Stimulated activated CD8-positive, alpha-beta memory T cell treated with anti-CD3 and anti-CD28 coated beads, Interleukin-15, amount 100 ng/mL, for 48 hours (primary cell): ENCODE measurements around the gene TMIGD1.
"Not testable (repeated sequence)": the region's sequence is repeated elsewhere in the genome, so short reads cannot be mapped to it uniquely, and the experiment has no call there.

Experiments
- DNase-seq, 2 donors: peaks; one replicate each; pipeline ENCODE4 v3.0.0-alpha.2; 2020; ENCODE audit warnings: low read depth in 2 of 2

TMIGD1 gene

DNA sequence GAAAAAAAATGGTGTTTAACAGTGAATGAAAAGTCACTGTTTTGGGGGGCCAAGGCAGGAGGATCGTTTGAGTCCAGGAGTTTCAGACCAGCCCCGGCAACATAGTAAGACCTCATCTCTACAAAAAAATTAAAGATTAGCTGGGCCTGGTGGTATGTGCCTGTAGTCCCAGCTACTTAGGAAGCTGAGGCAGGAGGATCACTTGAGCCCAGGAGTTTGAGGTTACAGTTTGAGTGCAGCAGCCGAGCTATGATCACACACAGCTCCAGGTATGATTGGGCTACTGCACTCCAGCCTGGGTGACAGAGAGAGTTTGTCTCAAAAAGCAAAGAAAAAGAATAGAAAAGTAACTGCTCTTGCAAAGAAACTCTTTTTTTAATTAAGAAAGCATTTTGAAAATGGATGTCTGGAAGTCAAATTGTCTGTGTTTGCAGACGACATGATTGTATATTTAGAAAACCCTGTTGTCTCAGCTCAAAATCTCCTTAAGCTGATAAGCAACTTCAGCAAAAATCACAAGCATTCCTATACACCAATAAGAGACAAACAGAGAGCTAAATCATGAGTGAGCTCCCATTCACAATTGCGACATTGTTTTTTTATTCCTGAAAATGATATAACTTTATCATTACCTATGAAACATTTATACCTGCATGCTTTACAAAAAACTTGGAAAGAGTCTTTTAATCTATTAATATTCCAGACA is 24.4 kb upstream of the TMIGD1 start:
- DNase-seq, result no peak

DNA sequence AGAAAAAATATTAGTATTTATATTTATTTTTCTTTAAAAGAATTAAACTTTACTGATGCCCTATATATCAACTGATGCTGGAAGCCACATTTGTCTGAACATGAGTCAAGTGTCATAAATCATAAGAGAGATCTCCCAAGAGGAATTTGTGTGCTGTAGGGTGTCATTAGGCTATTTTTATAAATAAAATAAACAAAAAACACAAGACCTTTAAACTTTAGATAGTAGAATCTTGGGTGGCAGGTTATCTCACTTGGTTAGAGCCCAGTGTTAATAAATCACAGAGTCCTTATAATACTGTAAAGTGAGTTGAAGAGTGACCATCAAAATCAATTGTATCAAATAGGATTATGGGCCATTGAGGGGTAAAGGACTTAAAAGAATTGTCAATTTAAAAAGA is 23.6 kb upstream of the TMIGD1 start:
- DNase-seq, result no peak

DNA sequence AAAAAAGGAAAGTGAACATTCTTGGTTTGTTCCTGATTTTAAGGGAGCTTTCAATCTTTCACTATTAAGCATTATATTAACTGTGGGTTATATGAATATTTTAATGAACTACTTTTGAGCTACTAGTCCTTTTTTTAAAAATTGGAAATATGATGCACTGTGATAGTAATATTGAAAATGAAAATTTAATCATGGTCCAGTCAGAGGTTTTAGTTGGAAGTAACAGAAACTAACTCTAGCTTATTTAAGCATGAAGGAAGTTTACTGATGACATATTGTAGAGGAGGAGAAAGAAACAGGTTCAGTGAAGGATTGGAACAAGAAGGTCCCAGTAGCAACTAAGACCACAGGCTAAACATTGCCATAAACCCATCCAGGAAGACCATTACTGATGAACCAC is 20.8 kb upstream of the TMIGD1 start:
- DNase-seq, result no peak

DNA sequence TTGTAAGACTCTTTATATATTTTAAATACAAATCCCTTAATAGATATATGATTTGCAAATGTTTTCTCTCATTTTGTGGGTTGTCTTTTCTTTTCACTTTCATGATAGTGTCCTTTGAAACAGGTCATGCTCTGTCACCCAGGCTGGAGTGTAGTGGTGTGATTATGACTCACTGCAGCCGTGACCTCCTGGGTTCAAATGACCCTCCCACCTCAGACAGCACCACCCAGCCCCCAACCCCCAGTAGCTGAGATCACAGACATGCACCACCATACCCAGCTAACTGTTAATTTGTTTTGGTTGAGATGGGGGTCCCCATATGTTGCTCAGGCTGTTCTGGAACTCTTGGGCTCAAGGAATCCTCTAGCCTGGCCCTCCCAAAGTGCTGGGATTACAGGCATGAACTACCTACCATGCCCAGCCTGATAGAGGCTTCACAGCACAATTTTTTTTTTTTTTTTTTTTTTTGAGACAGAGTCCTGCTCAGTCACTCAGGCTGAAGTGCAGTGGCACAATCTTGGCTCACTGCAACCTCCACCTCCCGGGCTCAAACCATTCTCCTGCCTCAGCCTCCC is 18.5 kb upstream of the TMIGD1 start:
- no peak for DNase-seq

DNA sequence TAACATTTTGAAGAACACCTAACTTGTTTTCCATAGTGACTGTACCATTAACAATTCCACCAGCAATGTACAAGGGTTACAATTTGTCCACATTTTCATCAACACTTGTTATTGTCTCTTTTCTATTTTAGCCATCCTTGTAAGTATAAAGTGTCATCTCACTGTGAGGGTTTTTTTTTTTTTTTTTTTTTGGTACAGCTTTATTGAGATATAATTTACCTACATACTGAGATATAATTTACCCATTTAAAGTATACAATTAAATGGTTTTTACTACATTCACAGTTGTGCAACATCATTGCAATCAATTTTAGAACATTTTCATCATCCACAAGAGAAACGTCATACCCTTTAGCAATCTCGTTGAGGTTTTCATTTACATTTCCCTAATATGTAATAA is 17.9 kb upstream of the TMIGD1 start:
- DNase-seq, result no peak

DNA sequence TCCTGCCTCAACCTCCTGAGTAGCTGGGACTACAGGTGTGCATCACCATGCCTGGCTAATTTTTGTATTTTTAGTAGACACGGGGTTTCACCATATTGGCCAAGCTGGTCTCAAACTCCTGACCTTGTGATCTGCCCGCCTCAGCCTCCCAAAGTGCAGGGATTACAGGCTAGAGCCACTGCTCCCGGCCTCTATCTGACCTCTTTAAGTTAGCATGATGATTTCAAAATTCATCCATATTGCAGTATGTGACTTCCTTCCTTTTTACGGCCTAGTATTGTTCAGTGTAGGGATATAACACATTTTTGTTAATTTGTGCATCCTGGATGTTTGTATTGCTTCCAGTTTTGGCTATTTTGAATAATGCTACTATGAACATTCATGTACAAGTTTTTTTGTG is 17.4 kb upstream of the TMIGD1 start:
- DNase-seq, result not testable (repeated sequence)

DNA sequence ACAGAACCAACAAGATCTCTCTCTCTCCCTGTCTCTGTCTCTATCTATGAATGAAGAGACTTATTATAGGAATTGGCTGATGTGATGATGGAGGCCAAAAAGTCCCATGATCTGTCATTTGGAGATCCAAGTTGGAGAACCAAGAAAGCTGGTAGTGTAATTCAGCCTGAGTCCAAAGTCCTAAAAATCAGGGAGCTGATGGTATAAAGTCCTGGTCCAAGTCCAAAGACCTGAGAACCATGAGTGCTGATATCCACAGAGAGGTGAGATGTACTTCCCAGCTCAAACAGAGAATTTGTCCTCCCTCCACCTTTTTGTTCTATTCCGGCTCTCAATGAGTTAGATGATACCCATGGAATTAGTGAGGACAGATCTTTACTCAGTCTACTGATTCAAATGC is 15.4 kb upstream of the TMIGD1 start:
- no peak for DNase-seq

DNA sequence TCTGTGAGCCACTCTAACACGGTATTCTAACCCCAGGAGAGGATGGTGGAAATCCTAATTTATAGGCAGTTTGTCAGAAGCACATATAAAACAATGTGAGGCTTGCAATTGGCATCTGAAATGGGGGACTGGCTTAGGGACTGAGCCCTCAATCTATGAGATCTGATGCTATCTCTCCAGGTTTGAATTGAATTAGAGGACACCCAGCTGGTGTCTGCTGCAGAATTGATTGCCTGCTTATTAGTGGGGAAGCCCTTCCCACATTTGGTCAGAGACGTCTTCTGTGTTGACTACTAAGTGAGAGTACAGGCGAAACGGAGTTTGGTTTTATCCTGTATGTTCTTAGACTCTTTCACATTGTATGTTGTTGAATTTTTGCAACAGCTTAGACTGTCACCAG is 13.6 kb upstream of the TMIGD1 start:
- DNase-seq, result no peak

DNA sequence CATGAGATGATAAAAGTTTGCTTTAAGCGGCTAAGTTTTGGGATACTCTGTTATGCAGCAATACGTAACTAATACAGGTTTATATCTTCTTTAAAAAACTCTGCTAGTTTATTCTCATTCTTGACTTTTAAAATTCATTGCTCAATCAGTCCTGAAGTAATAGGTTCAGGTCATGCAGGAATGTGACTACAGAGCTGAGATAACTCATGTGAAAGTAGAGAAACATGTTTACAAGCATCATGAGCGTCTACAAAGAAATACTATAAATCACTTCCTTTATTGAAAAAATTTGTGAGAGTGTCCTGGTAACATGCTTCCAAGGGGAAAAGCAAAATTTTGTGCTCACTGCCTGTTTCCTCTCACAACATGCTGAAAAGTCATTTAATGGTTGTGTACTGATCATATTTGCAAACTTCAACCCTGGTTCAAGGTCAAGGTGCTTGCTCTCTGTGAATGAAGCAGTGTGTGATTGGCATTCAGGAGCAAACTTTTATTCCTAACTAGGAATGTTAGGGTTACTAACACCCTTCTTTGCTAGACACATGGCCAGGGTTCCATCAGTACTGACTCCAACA is 12.5 kb upstream of the TMIGD1 start:
- no peak for DNase-seq

DNA sequence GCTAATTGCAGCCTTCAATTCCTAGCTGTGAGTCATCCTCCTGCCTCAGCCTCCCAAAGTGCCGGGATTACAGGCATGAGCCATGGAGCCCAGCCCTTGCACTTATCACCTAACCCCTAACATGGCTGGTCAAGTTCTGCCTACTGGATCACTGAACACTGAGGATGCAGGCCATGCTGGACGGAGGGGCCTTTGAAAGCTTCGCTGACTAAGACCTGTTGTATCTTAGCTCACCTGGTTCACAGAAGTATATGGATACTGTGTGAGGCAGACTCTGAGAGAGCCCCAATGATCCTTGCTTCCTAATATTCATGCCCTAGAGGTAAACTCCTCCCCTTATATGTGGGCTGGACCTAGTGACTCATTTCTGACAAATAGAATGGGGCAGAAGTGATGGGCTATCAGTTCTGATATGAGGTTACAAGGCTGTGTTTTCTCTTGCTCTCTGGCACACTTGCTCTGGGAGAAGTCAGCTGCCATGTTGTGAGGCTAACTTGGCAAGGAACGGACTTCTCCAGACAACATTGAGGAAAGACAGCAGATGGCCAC is 11.7 kb upstream of the TMIGD1 start:
- DNase-seq, result no peak

DNA sequence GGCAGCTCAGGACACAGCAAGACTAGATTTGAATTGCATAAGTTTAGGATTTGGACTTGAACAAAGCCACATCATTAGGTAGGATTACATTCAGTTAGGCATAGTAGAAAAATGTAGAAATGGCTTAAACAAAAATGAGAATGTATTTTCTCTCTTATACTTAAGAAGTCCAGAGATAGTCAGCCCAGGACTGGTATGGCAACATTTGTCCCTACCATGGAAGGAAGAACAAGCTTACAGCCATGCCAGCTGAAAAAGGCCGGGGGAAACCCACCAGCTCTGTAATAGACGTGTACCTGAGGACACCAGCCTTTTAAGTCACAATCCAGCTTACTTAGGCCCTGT is 11.2 kb upstream of the TMIGD1 start:
- DNase-seq, result no peak

DNA sequence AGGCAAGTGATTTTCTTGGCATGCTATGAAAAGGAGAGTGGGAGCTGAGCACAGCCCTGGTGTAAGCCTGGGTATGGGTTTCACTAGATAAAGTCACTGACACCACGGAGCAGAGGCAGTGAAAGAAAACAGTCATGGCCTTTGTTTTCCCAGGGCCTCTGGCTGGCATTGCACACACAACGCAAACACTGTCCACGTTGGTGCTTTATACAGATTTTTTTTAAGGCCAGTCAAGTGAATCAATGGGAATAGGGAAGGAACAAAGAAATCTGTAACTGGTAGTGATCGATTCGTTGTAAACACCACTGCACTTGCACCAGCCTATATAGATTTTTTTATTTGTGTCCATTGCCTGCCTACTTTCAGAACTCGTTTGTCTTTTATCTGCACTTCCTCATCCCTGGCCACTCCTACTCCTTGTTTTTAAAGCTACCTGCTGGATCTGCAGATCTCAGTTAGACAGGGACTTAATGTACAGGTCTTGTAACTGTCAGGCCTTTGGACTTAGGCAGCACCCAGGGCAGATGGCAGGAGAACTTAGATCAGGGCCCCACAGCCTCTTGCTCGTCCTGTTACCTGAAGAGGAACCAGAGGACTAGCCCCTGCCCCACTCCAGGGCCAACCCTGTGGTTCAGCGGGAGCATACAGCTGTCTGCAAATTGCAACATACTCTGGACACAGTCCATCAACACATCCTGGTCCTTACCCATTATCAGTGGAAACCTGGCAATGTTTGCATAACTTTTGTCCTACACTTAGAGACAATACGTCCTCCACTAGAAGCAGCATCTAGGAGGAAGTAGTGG is 10.6 kb upstream of the TMIGD1 start:
- no peak for DNase-seq

DNA sequence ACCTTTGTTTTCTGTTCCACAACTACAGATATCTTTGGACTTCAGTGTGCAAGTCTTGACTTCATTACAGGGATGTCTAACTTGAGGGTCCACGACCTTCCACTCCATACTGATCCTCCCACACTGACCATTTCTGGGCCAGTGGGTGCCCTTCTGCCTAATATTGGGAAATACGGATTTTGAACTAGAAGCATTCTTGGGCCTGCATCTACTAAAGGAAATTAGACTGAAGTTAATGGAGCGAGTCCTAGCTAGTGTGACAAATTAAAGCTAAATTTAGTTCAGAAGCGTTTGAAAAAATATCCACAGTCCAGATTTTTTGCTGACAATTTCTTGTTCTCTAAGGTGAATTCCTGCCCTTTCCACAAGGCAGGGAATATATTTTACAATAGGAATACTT is 9.9 kb upstream of the TMIGD1 start:
- DNase-seq, result no peak

DNA sequence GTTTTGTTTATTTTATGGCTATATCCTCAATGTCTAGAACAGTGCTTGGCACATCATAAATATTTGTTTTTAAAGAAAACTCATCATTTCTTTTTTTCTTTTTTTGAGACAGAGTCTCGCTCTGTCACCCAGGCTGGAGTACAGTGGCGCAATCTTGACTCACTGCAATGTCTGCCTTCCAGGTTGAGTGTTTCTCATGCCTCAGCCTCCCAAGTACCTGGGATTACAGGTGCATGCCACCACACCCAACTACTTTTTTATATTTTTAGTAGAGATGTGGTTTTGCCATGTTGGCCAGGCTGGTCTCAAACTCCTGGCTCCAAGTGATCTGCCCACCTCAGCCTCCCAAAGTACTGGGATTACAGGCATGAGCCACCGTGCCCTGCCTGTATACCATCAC is 9.4 kb upstream of the TMIGD1 start:
- not testable (repeated sequence) for DNase-seq

DNA sequence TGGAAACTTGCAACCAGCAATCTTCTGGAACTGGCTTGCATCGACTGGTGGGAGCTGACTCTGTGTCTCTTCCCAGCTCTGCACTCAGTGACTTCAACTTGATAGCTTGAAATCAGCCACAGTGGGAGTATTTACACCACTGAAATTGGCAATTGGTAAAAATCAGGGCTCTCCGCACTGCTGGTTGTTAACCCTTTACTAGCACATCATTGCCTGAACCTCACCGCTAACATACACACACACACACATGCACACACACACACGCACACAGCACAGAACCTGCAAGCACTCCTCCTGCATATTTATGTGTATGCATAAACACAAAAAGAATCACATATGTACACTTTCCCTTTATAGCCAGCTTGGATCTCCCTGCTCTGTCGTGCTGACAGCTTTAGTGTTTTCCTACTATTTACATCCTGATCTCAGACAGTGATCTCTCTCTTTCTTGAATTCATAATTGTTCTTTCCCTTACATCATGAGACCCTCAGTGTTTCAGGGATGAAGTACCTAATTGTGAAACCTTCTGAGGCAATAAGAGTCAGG is 7.9 kb upstream of the TMIGD1 start:
- DNase-seq, result no peak

DNA sequence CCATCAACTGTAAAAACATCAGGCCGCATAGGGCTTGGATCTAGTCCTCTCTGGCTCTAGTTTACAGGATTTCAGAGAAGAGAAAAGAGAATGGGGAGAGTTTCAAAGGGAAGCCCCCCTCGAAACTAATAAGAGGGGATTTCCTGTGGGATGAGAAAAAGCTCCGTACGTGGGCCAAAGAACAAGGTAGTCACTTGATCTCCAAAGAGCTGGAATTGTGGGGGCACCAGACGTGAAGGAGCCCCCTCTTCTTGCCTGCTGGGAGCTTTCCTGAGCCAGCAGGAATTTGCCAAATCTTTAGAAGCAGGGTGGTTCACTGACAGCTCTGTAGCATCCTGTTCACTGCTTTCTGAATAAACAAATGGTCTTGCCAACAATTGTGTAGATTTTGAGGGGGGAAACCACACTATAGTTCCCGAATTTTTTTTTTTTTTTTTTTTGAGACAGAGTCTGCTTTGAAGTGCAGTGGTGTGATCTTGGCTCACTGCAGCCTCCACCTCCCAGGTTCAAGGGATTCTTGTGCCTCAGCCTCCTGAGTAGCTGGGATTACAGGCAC is 7.0 kb upstream of the TMIGD1 start:
- DNase-seq, result no peak

DNA sequence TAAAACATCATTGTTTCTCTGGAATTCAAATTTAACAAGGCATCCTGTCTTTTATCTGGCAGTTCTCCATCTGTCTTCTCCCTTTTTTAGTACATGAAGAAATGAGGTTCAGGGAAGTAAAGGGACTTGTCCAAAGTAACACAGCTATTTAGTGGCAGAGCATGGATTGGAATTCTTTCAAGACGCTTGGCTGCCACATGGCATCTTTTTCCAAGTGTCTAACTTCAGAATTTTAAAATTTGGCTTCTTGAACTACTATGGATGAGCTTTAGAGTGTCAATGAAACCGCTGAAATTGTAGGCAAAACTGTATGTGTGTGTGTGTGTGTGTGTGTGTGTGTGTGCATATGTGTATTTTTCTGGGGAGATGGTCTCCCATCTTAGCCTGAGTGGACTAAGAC is 5.2 kb upstream of the TMIGD1 start:
- no peak for DNase-seq

DNA sequence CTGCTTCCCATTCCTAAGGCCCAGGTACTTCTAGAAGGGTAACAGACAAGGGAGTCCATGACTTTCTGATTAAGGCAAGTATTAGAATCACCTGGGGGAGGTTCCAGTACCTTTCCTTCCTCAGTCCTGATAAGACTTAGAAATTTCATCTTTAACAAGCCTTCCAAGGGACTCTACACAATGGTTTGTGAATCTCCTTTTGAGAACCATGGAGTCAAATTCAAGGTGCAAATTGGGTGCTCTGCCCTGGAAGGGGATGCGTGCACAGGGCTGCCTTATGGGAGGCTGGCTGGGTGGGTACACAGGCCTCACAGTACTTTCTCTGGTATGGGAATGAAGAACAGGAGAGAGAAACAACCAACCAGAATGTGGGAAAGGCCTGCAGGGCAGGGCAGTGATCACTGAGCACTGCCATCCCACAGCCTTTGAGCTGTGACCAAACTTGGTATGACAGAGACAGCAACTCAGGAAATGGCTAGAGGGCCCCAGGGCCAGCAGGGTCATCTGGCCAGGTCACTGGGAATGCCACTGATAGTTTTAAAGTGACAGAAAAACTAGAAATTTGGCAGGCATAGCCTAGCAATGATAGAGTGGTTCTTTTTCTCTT is 3.6 kb upstream of the TMIGD1 start:
- DNase-seq, result no peak

DNA sequence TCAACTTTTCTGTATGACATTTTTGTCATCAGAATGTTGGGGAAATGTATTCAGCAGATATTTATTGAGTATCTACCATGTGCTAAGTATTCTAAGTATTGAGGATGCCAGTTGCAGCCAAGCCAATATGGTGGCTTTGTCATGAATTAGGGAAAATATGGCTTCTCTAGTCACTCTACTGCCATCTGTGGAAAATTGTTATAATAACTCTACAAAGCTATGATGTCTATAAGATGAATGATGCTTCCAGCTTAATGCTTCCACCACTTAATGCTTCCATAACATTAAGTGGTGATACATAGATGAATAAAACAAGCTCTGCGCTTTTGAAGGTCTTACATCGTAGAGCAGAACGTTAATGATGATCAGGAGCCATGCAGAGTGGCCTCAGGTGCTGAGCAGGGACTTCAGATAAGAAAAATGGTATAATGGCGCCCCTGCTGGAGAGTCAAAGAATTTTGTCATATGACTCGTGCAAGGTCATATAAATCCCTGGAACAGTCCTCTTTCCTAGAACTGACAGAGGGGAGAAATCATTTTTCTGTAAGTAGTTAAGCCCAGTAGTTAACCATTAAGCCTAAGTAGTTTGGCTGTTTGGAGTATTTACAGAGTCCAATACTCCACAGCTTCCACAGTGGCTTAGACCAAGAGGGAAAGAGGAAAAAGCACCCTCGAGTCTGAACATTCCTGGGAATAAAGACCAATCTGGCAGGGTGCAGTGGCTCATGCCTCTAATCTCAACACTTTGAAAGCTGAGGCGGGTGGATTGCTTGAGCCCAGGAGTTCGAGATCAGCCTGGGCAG is 2.7 kb upstream of the TMIGD1 start:
- DNase-seq, result peak in 1 of 2 donors; percentile 39

DNA sequence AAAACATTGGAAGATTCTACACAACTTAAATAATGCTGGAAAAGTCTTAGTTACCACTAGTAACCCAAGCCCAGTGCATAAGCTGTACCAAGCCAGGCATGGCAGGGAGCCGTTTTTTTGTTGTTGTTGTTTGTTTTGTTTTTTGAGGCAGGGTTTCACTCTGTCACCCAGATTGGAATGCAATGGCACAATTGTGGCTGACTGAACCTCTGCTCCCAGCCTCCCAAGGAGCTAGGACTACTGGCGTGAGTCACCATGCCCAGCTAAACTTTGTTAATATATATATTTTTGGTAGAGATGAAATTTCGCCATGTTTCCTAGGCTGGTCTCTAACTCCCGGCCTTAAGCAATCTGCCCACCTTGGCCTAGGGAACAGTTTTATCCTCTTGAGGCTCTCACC is 564 bp upstream of the TMIGD1 start:
- DNase-seq, result no peak

DNA sequence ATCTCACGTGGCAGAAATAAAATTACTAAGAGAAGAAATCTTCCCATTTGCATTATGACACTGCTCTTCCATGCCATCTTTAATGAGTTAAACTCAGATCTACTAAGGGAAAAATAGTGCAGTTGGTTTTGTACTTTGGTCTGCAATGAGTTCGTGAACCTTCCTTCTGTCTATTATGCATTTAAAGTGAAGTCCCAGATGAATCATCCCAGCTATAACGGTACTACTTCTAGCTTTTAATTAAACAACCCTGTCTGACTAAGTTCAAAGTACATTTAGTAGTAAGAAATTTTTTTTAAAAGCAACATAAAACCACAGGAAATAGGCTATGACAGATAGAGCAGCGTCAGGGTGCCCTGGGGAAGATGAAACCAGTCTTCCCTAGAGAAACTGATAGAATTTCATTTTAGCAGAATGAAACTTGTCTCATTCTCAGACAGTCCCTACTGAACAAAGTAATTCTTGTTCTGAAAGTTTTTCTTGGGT is 1.8 kb downstream of the TMIGD1 start:
- DNase-seq, result peak in 1 of 2 donors; percentile 28
